ENCODE results near the gene TRAF3IP1.

TRAF3IP1 gene

GRCh38 chr2:238344517-238344916 is 24.2 kb downstream of the TRAF3IP1 start:
- Histone ChIP-seq H3K36me3 (ENCODE audit: control insufficient read depth, low read length) (no peaks in the 10 kb centered on the region), H3F3A (ENCODE audit: control insufficient read depth, insufficient read depth) (no peaks in the 10 kb centered on the region)
- TF ChIP-seq, protein P1, sequence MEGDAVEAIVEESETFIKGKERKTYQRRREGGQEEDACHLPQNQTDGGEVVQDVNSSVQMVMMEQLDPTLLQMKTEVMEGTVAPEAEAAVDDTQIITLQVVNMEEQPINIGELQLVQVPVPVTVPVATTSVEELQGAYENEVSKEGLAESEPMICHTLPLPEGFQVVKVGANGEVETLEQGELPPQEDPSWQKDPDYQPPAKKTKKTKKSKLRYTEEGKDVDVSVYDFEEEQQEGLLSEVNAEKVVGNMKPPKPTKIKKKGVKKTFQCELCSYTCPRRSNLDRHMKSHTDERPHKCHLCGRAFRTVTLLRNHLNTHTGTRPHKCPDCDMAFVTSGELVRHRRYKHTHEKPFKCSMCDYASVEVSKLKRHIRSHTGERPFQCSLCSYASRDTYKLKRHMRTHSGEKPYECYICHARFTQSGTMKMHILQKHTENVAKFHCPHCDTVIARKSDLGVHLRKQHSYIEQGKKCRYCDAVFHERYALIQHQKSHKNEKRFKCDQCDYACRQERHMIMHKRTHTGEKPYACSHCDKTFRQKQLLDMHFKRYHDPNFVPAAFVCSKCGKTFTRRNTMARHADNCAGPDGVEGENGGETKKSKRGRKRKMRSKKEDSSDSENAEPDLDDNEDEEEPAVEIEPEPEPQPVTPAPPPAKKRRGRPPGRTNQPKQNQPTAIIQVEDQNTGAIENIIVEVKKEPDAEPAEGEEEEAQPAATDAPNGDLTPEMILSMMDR (IDR thresholded peaks at IDR 0.05; ENCODE audit: low read depth, low read length, poor library complexity, severe bottlenecking), result no peak
- no peak for TF ChIP-seq EZH2phosphoT487 (IDR thresholded peaks at IDR 0.05; ENCODE audit: borderline replicate concordance, low read length)

GRCh38 chr2:238345297-238345968 is 25.1 kb downstream of the TRAF3IP1 start:
- no peaks in the 10 kb centered on the region for H3F3A ChIP-seq (ENCODE audit: control insufficient read depth, insufficient read depth)
- H3K36me3 ChIP-seq (ENCODE audit: control insufficient read depth, low read length), result no peaks in the 10 kb centered on the region
- H3K9me3 ChIP-seq (ENCODE audit: control insufficient read depth, insufficient read depth, low read length), result no peaks in the 10 kb centered on the region
- H4K20me1 ChIP-seq (ENCODE audit: control insufficient read depth, insufficient read depth, low read depth, low read length), result no peaks in the 10 kb centered on the region
- no peaks in the 10 kb centered on the region for H3K27me3 ChIP-seq (ENCODE audit: control insufficient read depth, low read length)
- H3K79me2 ChIP-seq (ENCODE audit: control insufficient read depth, low read length), result no peaks in the 10 kb centered on the region
- no peak overlapping the region for H3K4me3 ChIP-seq (ENCODE audit: low read length)
- TF ChIP-seq, protein P1 (IDR thresholded peaks at IDR 0.05; ENCODE audit: low read depth, low read length, poor library complexity, severe bottlenecking), result no peak
- TF ChIP-seq EZH2phosphoT487 (IDR thresholded peaks at IDR 0.05; ENCODE audit: borderline replicate concordance, low read length), result no peak
- H3K4me1 ChIP-seq (ENCODE audit: control insufficient read depth, low read length), result no peaks in the 10 kb centered on the region
- no peak overlapping the region for H3K4me2 ChIP-seq (ENCODE audit: low read length)
- H3K9me2 ChIP-seq (replicated peaks; ENCODE audit: control insufficient read depth, low read length), result no peaks in the 10 kb centered on the region
- no peak overlapping the region for H3K27ac ChIP-seq (ENCODE audit: low read depth, low read length)

More at GRCh38 chr2:238344517-238344916, 24.2 kb downstream of the TRAF3IP1 start:
- Histone ChIP-seq H3K9me2 (replicated peaks; ENCODE audit: control insufficient read depth, low read length) (no peaks in the 10 kb centered on the region), H3K4me2 (ENCODE audit: low read length) (no peak overlapping the region), H3K4me3 (ENCODE audit: low read length) (no peak overlapping the region), H3K27me3 (ENCODE audit: control insufficient read depth, low read length) (no peaks in the 10 kb centered on the region), H4K20me1 (ENCODE audit: control insufficient read depth, insufficient read depth, low read depth, low read length) (no peaks in the 10 kb centered on the region), H3K4me1 (ENCODE audit: control insufficient read depth, low read length) (no peaks in the 10 kb centered on the region), H3K9me3 (ENCODE audit: control insufficient read depth, insufficient read depth, low read length) (no peaks in the 10 kb centered on the region), H3K27ac (ENCODE audit: low read depth, low read length) (no peak overlapping the region), H3K79me2 (ENCODE audit: control insufficient read depth, low read length) (no peaks in the 10 kb centered on the region)

DNA sequence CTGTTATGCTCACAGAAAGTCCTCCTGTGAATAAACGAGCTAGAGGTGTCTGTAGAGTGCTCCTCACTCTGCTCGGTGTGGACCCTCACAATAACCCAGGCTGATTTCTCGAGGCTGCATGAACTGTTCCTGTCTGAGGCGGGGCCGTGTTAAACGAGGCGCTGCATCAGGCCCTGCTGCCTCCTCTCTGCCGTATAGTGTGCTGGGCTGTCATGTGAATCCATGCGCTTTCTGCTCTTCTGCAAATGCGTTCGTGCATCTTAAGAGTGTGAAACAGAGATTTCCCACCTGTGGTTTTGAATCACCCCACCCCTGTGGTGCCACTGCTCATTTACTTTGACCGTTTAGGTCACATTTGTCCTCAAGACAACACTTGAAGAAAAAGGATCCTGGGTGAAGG is 26.2 kb downstream of the TRAF3IP1 start:
- Histone ChIP-seq H3K36me3 (ENCODE audit: control insufficient read depth, low read length) (no peaks in the 10 kb centered on the region), H3K9me3 (ENCODE audit: control insufficient read depth, insufficient read depth, low read length) (no peaks in the 10 kb centered on the region), H4K20me1 (ENCODE audit: control insufficient read depth, insufficient read depth, low read depth, low read length) (no peaks in the 10 kb centered on the region), H3K27ac (ENCODE audit: low read depth, low read length) (no peak overlapping the region), H3K9me2 (replicated peaks; ENCODE audit: control insufficient read depth, low read length) (no peaks in the 10 kb centered on the region), H3K4me3 (ENCODE audit: low read length) (no peak overlapping the region), H3K4me1 (ENCODE audit: control insufficient read depth, low read length) (no peaks in the 10 kb centered on the region), H3K27me3 (ENCODE audit: control insufficient read depth, low read length) (no peaks in the 10 kb centered on the region), H3K79me2 (ENCODE audit: control insufficient read depth, low read length) (no peaks in the 10 kb centered on the region), H3K4me2 (ENCODE audit: low read length) (no peak overlapping the region), H3F3A (ENCODE audit: control insufficient read depth, insufficient read depth) (no peaks in the 10 kb centered on the region)
- no peak for TF ChIP-seq EZH2phosphoT487 (IDR thresholded peaks at IDR 0.05; ENCODE audit: borderline replicate concordance, low read length)
- TF ChIP-seq, protein P1 (IDR thresholded peaks at IDR 0.05; ENCODE audit: low read depth, low read length, poor library complexity, severe bottlenecking), result no peak
